NCI-H1092 treated with DMSO at 0.1 percent for 48 hours (cell line): ENCODE measurements around the gene UBE4B.
"Not testable (repeated sequence)": the region's sequence is repeated elsewhere in the genome, so short reads cannot be mapped to it uniquely, and the experiment has no call there.

Experiments used
- DNase-seq: peaks from one replicate; lab custom pipeline; 2025; lab: John Stamatoyannopoulos, UW

The UBE4B gene

GRCh38 chr1:10073371-10073770 is 40.6 kb downstream of the UBE4B start:
- DNase-seq = not testable (repeated sequence)

- no peak for DNase-seq
Observed at GRCh38 chr1:10074059-10074851, 41.5 kb downstream of the UBE4B start.

- no peak for DNase-seq
Observed at GRCh38 chr1:10074852-10075730, 42.3 kb downstream of the UBE4B start.

- no peak for DNase-seq
Observed at GRCh38 chr1:10075732-10076131, 43.0 kb downstream of the UBE4B start.

- DNase-seq = no peak
Observed at GRCh38 chr1:10078494-10078893, 45.7 kb downstream of the UBE4B start.

- DNase-seq = no peak
Observed at GRCh38 chr1:10080523-10080922, 47.8 kb downstream of the UBE4B start.

- DNase-seq = no peak
Observed at GRCh38 chr1:10082785-10083479, 50.2 kb downstream of the UBE4B start.

GRCh38 chr1:10084045-10084444 is 51.3 kb downstream of the UBE4B start:
- DNase-seq = no peak

GRCh38 chr1:10085076-10085475 is 52.3 kb downstream of the UBE4B start:
- no peak for DNase-seq

GRCh38 chr1:10087210-10087609 is 54.5 kb downstream of the UBE4B start:
- DNase-seq = no peak

GRCh38 chr1:10101929-10102328 is 69.2 kb downstream of the UBE4B start:
- DNase-seq = no peak

- DNase-seq = no peak
Observed at GRCh38 chr1:10103193-10103592, 70.4 kb downstream of the UBE4B start.

GRCh38 chr1:10104834-10105233 is 72.1 kb downstream of the UBE4B start:
- no peak for DNase-seq

- DNase-seq = peak; percentile 3
Observed at GRCh38 chr1:10105484-10105883, 72.7 kb downstream of the UBE4B start.

GRCh38 chr1:10106241-10106640 is 73.5 kb downstream of the UBE4B start:
- DNase-seq = no peak

GRCh38 chr1:10106756-10107475 is 74.2 kb downstream of the UBE4B start:
- no peak for DNase-seq

GRCh38 chr1:10107476-10107847 is 74.7 kb downstream of the UBE4B start:
- not testable (repeated sequence) for DNase-seq

- DNase-seq = no peak
Observed at GRCh38 chr1:10108134-10108663, 75.4 kb downstream of the UBE4B start.

- no peak for DNase-seq
Observed at GRCh38 chr1:10108948-10109708, 76.4 kb downstream of the UBE4B start.

- DNase-seq = no peak
Observed at GRCh38 chr1:10113501-10113900, 80.7 kb downstream of the UBE4B start.

- DNase-seq = no peak
Observed at GRCh38 chr1:10114746-10115145, 82.0 kb downstream of the UBE4B start.
